ENCODE data around the gene ZNF398.

ZNF398 gene

GRCh38 chr7:149150981-149151380 lies 3.7 kb downstream of the ZNF398 start:
- DNase-seq (ENCODE audit: low spot score), result no peak

DNA sequence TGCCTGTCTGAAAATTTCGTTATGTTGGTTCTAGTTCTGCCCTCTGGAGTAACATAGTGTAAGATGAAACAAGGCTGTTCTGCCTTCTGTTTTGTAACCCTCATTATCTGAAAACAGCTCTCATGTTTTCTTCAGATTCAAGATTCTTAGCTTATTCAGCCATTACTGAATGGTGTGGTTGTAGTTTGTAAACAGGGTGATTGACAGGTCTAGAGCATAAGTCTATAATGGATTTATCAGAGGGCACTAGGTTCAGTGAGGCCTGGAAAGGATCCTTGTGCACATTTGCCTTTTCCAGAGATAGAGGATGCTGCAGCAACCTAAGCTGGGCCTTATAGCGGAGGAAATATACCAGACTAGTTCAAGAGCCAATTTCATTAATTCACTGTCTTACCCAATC lies 6.1 kb downstream of the ZNF398 start:
- no peak for DNase-seq (ENCODE audit: low spot score)

GRCh38 chr7:149154056-149154455 lies 6.8 kb downstream of the ZNF398 start:
- no peak for DNase-seq (ENCODE audit: low spot score)

DNA sequence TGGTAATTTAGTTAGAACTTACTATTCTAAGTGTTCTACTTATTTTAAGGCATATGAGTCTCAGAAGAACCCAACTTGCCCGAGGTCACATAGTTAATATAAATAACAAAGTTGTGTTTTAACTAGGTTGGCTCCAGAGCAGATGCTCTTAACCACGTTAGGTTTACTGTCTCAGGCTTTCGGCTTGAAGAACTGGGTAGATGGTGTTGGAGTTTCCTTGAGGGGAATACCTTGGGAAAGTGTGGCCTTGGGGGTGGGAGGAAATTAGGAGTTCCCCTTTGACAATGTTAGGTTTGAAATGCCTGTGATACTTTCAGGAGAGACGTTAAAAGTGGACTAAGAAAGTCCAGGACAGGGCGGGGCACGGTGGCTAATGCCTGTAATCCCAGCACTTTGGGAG lies 9.6 kb downstream of the ZNF398 start:
- no peak for DNase-seq (ENCODE audit: low spot score)

DNA sequence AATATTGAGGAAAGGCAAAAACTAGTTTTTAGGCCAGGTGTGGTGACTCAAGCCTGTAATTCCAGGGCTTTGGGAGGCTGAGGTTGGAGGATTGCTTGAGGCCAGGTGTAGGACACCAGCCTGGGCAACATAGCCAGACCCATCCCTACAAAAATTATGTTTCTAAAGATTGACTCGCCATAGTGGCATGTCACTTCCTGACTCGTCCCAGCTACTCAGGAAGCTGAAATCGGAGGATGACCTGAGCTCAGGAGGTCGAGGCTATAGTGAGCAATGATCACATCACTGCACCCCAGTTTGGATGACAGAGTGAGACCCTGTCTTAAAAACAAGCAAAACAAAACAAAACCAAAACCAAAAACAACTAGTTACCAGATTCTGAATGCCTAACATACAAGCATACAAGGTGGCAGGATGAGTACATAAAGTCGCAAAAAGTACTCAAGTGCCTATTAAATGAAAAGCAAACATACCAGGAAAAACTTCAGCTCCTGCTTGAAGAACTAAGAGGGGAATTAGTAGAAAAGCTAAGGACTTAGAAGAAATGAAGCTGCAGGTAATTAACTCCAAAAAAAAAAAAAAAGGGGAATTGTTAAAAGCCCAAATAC lies 14.1 kb downstream of the ZNF398 start:
- DNase-seq (ENCODE audit: low spot score), result no peak

DNA sequence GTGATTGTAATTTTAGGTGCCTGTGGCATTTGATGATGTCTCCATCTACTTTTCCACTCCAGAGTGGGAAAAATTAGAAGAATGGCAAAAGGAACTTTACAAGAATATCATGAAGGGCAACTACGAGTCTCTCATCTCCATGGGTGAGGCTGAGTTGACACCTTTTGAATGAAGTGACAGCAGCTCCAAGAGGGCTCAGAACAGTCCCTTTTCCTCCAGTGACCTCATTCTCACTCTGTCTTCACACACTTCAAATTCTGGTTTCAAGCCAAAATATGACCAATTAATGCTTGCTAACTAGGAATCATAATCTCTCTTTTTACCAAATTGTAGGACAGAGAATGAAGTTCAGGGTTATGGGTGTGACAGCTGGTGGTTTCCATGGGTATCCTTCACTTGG lies 18.9 kb downstream of the ZNF398 start:
- no peak for DNase-seq (ENCODE audit: low spot score)

GRCh38 chr7:149166630-149167352 lies 19.5 kb downstream of the ZNF398 start:
- DNase-seq (ENCODE audit: low spot score), result no peak

GRCh38 chr7:149171892-149172533 lies 24.8 kb downstream of the ZNF398 start:
- DNase-seq (ENCODE audit: low spot score), result no peak

GRCh38 chr7:149172534-149172920 lies 25.3 kb downstream of the ZNF398 start:
- no peak for DNase-seq (ENCODE audit: low spot score)

DNA sequence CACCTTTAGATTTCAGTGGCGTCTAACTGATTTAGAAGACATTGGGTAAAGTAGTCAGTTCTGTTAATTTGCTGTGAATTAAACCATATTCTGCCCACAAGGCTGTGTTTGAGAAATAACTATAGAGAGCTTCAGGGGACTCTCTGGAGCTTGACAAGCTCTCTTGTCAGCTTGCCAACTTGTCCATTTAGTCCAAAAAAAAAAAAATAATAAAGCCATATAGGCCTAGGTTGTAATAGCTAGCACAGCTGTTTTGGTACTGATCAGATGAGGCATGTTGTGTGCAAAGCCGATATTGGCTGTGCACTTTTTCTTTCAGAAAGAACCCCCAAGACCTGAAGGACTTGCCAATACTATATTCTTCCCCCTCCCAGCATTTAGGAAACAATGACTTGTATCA lies 27.9 kb downstream of the ZNF398 start:
- DNase-seq (ENCODE audit: low spot score), result no peak

DNA sequence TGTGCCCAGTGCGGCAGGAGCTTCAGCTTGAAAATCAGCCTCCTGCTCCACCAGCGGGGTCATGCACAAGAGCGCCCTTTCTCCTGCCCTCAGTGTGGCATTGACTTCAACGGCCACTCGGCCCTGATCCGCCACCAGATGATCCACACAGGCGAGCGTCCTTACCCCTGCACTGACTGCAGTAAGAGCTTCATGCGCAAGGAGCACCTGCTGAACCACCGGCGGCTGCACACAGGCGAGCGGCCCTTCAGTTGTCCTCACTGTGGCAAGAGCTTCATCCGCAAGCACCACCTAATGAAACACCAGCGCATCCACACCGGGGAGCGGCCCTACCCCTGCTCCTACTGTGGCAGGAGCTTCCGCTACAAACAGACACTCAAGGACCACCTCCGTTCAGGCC lies 32.0 kb downstream of the ZNF398 start:
- DNase-seq (ENCODE audit: low spot score), result no peak

- DNase-seq (ENCODE audit: low spot score), result no peak
Observed at GRCh38 chr7:149180722-149181449, 33.6 kb downstream of the ZNF398 start.

- DNase-seq (ENCODE audit: low spot score), result no peak
Observed at GRCh38 chr7:149181450-149181790, 34.2 kb downstream of the ZNF398 start.

GRCh38 chr7:149184274-149184673 lies 37.0 kb downstream of the ZNF398 start:
- no peak for DNase-seq (ENCODE audit: low spot score)

DNA sequence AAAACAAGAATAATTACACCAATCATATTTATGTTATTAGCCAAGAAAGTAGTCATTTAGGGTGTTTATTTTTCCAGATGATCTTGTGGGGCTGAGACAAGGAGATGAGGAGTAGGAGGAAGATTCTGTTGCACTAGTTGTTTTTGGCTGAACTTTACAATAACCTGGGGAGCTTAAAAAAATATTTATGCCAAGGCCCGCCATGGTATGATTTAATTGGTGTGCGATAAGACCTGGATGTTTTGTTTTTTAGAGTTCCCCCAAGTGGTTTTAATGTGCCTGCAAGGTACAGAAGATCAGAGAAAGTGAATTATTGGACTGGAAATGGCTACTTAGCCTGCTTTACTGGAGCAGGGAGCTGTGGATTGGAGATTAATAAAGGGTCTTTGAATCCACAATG lies 41.0 kb downstream of the ZNF398 start:
- no peak for DNase-seq (ENCODE audit: low spot score)

GRCh38 chr7:149188637-149189259 lies 41.5 kb downstream of the ZNF398 start:
- DNase-seq (ENCODE audit: low spot score), result no peak

GRCh38 chr7:149191851-149192250 lies 44.6 kb downstream of the ZNF398 start:
- no peak for DNase-seq (ENCODE audit: low spot score)

DNA sequence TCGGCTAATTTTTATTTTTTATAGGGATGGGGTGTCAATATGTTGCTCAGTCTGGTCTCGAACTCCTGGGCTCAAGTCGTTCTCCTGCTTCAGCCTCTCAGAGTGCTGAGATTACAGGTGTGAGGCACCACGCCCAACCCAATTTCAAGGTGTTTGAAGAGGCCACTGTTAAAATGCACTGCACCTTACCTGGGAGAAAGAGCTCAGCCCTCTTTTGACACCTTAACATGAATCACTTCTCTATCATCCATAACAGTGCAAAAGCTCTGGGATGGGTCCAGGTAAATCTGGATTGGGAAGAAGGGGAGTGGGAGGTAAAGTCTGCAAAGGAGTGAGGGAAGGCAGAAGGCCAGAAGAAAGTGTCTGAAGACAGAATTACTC lies 47.5 kb downstream of the ZNF398 start:
- DNase-seq (ENCODE audit: low spot score), result no peak

DNA sequence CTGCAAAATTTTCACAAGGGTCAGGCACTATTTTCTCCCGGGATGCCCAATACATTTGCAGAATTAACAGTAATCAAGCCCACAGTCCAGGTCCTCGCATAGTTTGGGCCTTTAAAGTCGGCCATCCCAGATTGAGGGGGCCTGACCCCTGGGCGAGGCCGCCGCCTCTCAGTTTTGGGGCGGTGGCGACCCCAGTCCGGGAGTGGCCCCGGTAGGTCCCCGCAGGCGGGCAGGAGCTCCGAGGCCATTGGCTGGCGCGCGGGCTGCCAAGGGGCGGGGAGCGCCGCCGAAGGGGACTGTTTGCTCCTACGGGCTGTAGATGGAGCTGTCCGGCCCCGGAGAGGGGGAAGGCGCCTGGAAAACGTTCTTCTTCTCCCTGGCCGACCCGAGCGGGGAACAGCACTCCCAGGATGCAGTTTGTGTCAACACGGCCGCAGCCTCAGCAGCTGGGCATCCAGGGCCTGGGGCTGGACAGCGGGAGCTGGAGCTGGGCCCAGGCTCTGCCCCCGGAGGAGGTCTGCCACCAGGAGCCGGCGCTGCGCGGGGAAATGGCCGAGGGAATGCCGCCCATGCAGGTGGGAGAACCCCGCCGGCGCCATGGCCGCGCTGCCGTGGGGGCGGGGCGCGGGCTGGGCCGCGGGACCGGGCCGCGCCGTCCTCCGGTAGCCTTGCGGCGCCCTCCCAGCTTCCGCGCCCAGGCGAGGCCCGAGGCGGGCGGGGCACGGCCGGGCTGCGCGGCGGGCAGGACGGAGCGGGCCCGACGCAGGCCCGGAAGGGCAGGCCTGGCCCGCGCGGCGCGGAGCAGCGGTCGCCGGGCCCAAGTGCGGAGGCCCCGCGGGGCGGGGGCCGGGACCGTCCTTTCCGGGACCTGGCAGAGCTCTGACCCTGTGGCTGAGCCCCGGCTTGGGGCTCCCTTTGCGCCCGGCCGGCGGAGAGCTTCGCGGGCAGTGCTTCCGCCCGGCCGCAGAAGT lies 48.2 kb downstream of the ZNF398 start, which contains the start of gene ZNF282:
ZNF282 (plus strand) TSS at position 367 of the 971 bp plus-strand sequence; CDS start at position 411, 44 bp downstream.
- peak; percentile 72 for DNase-seq (ENCODE audit: low spot score)

- DNase-seq (ENCODE audit: low spot score), result no peak
Observed at GRCh38 chr7:149196151-149196704, 49.0 kb downstream of the ZNF398 start.

DNA sequence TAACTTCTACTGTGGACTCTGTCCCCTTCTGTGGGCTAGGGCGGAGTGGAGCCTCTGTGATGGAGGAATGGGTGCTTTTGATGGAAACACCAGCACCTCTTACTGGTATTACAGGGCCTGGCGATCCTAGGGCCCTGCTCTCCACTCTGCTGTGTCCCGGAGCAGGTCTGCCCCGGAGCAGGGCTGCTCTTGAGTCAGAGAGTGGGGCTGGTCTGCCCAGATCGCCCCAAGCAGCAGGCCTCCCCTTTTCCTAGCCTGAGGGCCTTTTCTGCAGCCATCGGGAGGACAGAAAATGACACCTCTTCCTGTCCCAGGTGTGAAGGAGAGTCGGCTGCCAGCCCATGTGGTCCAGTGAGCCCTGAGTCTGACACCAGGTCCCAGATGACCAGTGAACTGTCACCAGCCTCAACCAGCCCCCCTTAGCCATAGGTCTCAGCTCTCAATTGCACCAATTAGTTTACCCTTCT lies 49.5 kb downstream of the ZNF398 start:
- no peak for DNase-seq (ENCODE audit: low spot score)

All from CD4-positive, alpha-beta T cell treated with Interleukin-2 at 100 ng/mL for 4 hours (primary cell).